Neural cell (in vitro differentiated cells): ENCODE results near the gene PEX11B. TPM values are rescaled to one million over a fixed set of nuclear protein-coding genes. Genes with fewer than 3 reads are reported as not detected.

Experiments
- H2AFZ ChIP-seq: fragments of 200-600, 300-800 bp; sonication (generic), shearing (Covaris generic); 2 replicates; pipeline ENCODE4 v1.6.0; 2014; ENCODE audit warnings: low read depth, mild to moderate bottlenecking, antibody characterized with exemption, low read length, moderate library complexity
- H3F3A ChIP-seq: fragments of 200-600 bp; shearing (Covaris generic); 2 replicates; pipeline ENCODE4 v1.6.1; 2016; ENCODE audit warnings: mild to moderate bottlenecking, moderate library complexity, mixed read lengths, antibody characterized with exemption, low read length; ENCODE audit not compliant: insufficient read depth, poor library complexity, severe bottlenecking
- H3K27ac ChIP-seq: fragments of 200-600, 300-800 bp; sonication (generic), shearing (Covaris generic); 2 replicates; pipeline ENCODE4 v1.5.1; 2014; ENCODE audit warnings: mild to moderate bottlenecking, low read length, moderate library complexity
- H3K27me3 ChIP-seq: fragments of 300-800, 200-600 bp; sonication (generic), shearing (Covaris generic); 2 replicates; pipeline ENCODE4 v1.6.0; 2014; ENCODE audit warnings: mild to moderate bottlenecking, low read depth, low read length, moderate library complexity; ENCODE audit not compliant: insufficient read depth
- H3K36me3 ChIP-seq: fragments of 300-800, 200-600 bp; sonication (generic), shearing (Covaris generic); 2 replicates; pipeline ENCODE4 v1.5.1; 2014; ENCODE audit warnings: mild to moderate bottlenecking, antibody characterized with exemption, low read length, moderate library complexity; ENCODE audit not compliant: insufficient read depth
- H3K4me2 ChIP-seq: fragments of 300-800, 200-600 bp; sonication (generic), shearing (Covaris generic); 2 replicates; pipeline ENCODE4 v1.6.0; 2014; ENCODE audit warnings: mild to moderate bottlenecking, low read length
- H3K4me3 ChIP-seq: fragments of 300-800, 200-600 bp; sonication (generic), shearing (Covaris generic); 2 replicates; pipeline ENCODE4 v1.5.1; 2014; ENCODE audit warnings: mild to moderate bottlenecking, low read length, moderate library complexity
- H3K79me2 ChIP-seq: fragments of 200-600 bp; shearing (Covaris generic); replicated peaks from 2 replicates; pipeline ENCODE4 v1.6.0; 2014; ENCODE audit warnings: mild to moderate bottlenecking, low read length, moderate library complexity; ENCODE audit not compliant: insufficient read depth
- H3K9ac ChIP-seq: fragments of 300-800, 200-600 bp; sonication (generic), shearing (Covaris generic); 2 replicates; pipeline ENCODE4 v1.6.1; 2016; ENCODE audit warnings: mild to moderate bottlenecking, low read length, mixed read lengths
- H3K9me2 ChIP-seq: fragments of 200-600 bp; shearing (Covaris generic); 2 replicates; pipeline ENCODE4 v1.6.1; 2016; ENCODE audit warnings: mild to moderate bottlenecking, low read length, mixed read lengths; ENCODE audit not compliant: insufficient read depth
- H3K9me3 ChIP-seq: fragments of 200-600, 300-800 bp; sonication (generic), shearing (Covaris generic); 2 replicates; pipeline ENCODE4 v1.6.1; 2016; ENCODE audit warnings: mild to moderate bottlenecking, mixed run types, low read length, moderate library complexity, mixed read lengths
- H4K20me1 ChIP-seq: fragments of 200-600 bp; shearing (Covaris generic); 2 replicates; pipeline ENCODE4 v1.6.1; 2016; ENCODE audit warnings: mild to moderate bottlenecking, mixed run types; ENCODE audit not compliant: insufficient read depth
- EP300 ChIP-seq: fragments of 450-650 bp; conservative IDR thresholded peaks from 2 replicates; pipeline ENCODE4 v1.6.1; 2014; ENCODE audit warnings: antibody characterized with exemption, mild to moderate bottlenecking, moderate library complexity; ENCODE audit not compliant: poor library complexity, severe bottlenecking
- EZH2 ChIP-seq: fragments of 200-600, 300-800 bp; shearing (Covaris generic), sonication (generic); IDR thresholded peaks from 2 replicates; pipeline ENCODE4 v1.6.1; 2014; ENCODE audit warnings: antibody characterized with exemption, low read length, borderline replicate concordance, mild to moderate bottlenecking; ENCODE audit not compliant: insufficient read depth, poor library complexity, severe bottlenecking
- MXI1 ChIP-seq: fragments of 450-650 bp; conservative IDR thresholded peaks from 2 replicates; pipeline ENCODE4 v1.6.1; 2014; ENCODE audit warnings: antibody characterized with exemption, mild to moderate bottlenecking; ENCODE audit not compliant: poor library complexity, severe bottlenecking
- POLR2AphosphoS5 ChIP-seq: IDR thresholded peaks from 2 replicates; pipeline ENCODE4 v1.6.1; 2012
- RAD21 ChIP-seq: fragments of 450-650 bp; conservative IDR thresholded peaks from 2 replicates; pipeline ENCODE4 v1.6.1; 2014; ENCODE audit warnings: antibody characterized with exemption, mild to moderate bottlenecking, moderate library complexity
- SMC3 ChIP-seq: fragments of 450-650 bp; conservative IDR thresholded peaks from 2 replicates; pipeline ENCODE4 v1.6.1; 2014; ENCODE audit warnings: antibody characterized with exemption, mild to moderate bottlenecking, moderate library complexity; ENCODE audit not compliant: poor library complexity
- TAF1 ChIP-seq: IDR thresholded peaks from 2 replicates; pipeline ENCODE4 v1.6.1; 2012; ENCODE audit warnings: low read depth
- polyA plus RNA-seq: library from polyadenylated mRNA; depleted of rRNA; stranded (reverse); fragments of >200 nt; gene quantifications from 2 replicates; pipeline ENCODE4 v1.2.3, GENCODE V29; 2014
- TF ChIP-seq, protein P1 (sequence below): fragments of 450-650 bp; IDR thresholded peaks from 2 replicates; pipeline ENCODE4 v1.5.1; 2014; ENCODE audit warnings: antibody characterized with exemption, mild to moderate bottlenecking, moderate library complexity; ENCODE audit not compliant: poor library complexity, severe bottlenecking
- TF ChIP-seq, protein P2 (sequence below): IDR thresholded peaks from 2 replicates; pipeline ENCODE4 v1.6.1; 2012; ENCODE audit warnings: borderline replicate concordance

The PEX11B gene
- polyA plus RNA-seq, 1 donor from 2014 or later, result 52.4 TPM

DNA sequence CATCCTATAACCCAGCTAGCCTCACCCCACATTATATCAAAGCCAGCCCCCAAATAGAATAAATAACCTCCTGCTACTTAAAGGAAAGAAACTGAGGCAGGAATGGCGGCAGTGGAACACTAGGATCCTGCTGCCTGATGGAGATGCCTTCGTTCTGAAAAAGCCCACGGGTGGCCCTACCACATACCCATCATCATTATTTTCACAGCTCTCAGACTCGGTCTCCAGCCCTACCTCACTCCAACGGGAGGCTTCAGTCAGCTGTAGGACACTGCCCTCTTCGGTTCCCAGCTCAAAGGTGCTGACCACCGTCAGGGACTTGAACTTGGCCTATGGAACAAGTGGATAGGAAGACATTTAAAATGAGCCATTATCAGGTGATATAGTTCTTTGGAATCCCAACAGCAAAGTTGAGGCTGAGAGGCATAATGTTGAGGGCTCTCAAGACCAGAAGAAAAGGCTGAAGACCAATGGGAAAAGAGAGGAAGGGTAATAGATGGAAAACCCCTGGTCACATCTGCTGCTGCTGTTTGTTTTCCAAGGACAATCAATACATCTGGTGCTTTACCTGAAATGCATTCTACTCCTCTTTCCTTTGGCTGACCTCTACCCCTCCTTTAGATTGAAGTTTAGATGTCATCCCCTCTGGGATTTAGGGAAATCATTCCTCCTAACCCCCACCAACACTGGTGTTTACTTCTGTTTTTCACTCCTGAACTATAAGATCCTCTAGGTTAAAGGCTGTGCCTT lies 25.0 kb downstream of the PEX11B start:
- H3K9me3 ChIP-seq, result no peaks in the 10 kb centered on the region
- no peak for TF ChIP-seq MXI1
- no peak for TF ChIP-seq EP300
- TF ChIP-seq, protein P1, sequence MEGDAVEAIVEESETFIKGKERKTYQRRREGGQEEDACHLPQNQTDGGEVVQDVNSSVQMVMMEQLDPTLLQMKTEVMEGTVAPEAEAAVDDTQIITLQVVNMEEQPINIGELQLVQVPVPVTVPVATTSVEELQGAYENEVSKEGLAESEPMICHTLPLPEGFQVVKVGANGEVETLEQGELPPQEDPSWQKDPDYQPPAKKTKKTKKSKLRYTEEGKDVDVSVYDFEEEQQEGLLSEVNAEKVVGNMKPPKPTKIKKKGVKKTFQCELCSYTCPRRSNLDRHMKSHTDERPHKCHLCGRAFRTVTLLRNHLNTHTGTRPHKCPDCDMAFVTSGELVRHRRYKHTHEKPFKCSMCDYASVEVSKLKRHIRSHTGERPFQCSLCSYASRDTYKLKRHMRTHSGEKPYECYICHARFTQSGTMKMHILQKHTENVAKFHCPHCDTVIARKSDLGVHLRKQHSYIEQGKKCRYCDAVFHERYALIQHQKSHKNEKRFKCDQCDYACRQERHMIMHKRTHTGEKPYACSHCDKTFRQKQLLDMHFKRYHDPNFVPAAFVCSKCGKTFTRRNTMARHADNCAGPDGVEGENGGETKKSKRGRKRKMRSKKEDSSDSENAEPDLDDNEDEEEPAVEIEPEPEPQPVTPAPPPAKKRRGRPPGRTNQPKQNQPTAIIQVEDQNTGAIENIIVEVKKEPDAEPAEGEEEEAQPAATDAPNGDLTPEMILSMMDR, result no peak
- TF ChIP-seq POLR2AphosphoS5, result no peak
- no peaks in the 10 kb centered on the region for H3K36me3 ChIP-seq
- no peak overlapping the region for H3K9ac ChIP-seq
- no peaks in the 10 kb centered on the region for H3K9me2 ChIP-seq
- H3K4me3 ChIP-seq, result no peak overlapping the region
- no peaks in the 10 kb centered on the region for H3F3A ChIP-seq
- H3K4me2 ChIP-seq, result no peak overlapping the region
- no peak overlapping the region for H2AFZ ChIP-seq
- no peaks in the 10 kb centered on the region for H4K20me1 ChIP-seq
- H3K27me3 ChIP-seq, result no peaks in the 10 kb centered on the region
- no peaks in the 10 kb centered on the region for H3K79me2 ChIP-seq
- no peak overlapping the region for H3K27ac ChIP-seq

DNA sequence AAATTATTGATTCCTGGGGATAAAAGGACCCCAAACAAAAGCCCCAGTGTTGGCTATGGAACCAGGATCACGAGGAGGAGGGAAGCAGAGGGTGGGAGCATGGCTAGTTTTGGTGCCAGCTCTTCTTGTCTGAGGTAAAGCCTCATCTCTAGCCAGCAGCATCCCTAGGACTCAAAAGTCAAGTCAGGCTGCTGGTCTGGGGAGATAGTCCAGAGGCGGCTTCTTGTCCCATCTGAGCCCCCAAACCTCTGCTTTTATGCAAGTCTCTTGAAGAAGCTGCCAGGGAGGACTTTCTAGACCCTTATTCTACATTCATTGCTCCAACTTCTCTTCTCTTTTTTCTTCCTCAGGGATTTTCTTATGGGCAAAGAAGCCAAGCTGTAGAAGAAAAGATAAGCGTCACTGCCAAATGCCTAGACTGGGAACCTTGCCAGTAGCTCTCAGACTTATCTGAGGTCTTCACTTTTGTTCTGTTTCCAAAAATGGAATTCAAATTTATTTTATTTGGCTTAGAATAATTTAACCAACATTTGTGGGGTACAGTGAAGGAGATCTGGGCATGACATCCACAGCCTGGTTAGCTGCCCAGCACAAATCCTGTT lies 25.9 kb downstream of the PEX11B start:
- no peaks in the 10 kb centered on the region for H3K36me3 ChIP-seq
- H3K9me2 ChIP-seq, result no peaks in the 10 kb centered on the region
- no peak overlapping the region for H3K4me3 ChIP-seq
- H3F3A ChIP-seq, result no peaks in the 10 kb centered on the region
- no peaks in the 10 kb centered on the region for H3K27me3 ChIP-seq
- no peak for TF ChIP-seq POLR2AphosphoS5
- no peak for TF ChIP-seq SMC3
- no peak for TF ChIP-seq RAD21
- TF ChIP-seq EZH2, result no peak
- no peak for TF ChIP-seq TAF1
- TF ChIP-seq, protein P2, sequence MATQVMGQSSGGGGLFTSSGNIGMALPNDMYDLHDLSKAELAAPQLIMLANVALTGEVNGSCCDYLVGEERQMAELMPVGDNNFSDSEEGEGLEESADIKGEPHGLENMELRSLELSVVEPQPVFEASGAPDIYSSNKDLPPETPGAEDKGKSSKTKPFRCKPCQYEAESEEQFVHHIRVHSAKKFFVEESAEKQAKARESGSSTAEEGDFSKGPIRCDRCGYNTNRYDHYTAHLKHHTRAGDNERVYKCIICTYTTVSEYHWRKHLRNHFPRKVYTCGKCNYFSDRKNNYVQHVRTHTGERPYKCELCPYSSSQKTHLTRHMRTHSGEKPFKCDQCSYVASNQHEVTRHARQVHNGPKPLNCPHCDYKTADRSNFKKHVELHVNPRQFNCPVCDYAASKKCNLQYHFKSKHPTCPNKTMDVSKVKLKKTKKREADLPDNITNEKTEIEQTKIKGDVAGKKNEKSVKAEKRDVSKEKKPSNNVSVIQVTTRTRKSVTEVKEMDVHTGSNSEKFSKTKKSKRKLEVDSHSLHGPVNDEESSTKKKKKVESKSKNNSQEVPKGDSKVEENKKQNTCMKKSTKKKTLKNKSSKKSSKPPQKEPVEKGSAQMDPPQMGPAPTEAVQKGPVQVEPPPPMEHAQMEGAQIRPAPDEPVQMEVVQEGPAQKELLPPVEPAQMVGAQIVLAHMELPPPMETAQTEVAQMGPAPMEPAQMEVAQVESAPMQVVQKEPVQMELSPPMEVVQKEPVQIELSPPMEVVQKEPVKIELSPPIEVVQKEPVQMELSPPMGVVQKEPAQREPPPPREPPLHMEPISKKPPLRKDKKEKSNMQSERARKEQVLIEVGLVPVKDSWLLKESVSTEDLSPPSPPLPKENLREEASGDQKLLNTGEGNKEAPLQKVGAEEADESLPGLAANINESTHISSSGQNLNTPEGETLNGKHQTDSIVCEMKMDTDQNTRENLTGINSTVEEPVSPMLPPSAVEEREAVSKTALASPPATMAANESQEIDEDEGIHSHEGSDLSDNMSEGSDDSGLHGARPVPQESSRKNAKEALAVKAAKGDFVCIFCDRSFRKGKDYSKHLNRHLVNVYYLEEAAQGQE, result no peak
- no peak overlapping the region for H3K4me2 ChIP-seq
- no peaks in the 10 kb centered on the region for H3K79me2 ChIP-seq
- no peak overlapping the region for H3K9ac ChIP-seq
- no peaks in the 10 kb centered on the region for H4K20me1 ChIP-seq
- no peaks in the 10 kb centered on the region for H3K9me3 ChIP-seq
- H2AFZ ChIP-seq, result no peak overlapping the region
- H3K27ac ChIP-seq, result no peak overlapping the region
